Hepatocyte (in vitro differentiated cells): ENCODE data around the gene LRCOL1. TPM values are rescaled to one million over a fixed set of nuclear protein-coding genes. Genes with fewer than 3 reads are reported as not detected.

Experiments
- DNase-seq: peaks from one replicate; pipeline ENCODE4 v3.0.0-alpha.2; 2016; ENCODE audit warnings: low spot score
- H2AFZ ChIP-seq: fragments of 200-600 bp; sonication (generic); 2 replicates; pipeline ENCODE4 v1.6.0; 2016; ENCODE audit warnings: antibody characterized with exemption, mild to moderate bottlenecking
- H3K27ac ChIP-seq: fragments of 200-600 bp; sonication (generic); 2 replicates; pipeline ENCODE4 v1.5.1; 2016; ENCODE audit warnings: mild to moderate bottlenecking
- H3K27me3 ChIP-seq: fragments of 200-600 bp; sonication (generic); 2 replicates; pipeline ENCODE4 v1.6.1; 2016
- H3K36me3 ChIP-seq: fragments of 200-600 bp; sonication (generic); replicated peaks from 2 replicates; pipeline ENCODE4 v1.5.1; 2016; ENCODE audit warnings: low read depth; ENCODE audit not compliant: insufficient read depth
- H3K4me1 ChIP-seq: fragments of 200-600 bp; sonication (generic); 2 replicates; pipeline ENCODE4 v1.5.1; 2016; ENCODE audit warnings: mild to moderate bottlenecking, moderate library complexity; ENCODE audit not compliant: insufficient read depth
- H3K4me2 ChIP-seq: fragments of 200-600 bp; sonication (generic); 2 replicates; pipeline ENCODE4 v1.6.0; 2016
- H3K4me3 ChIP-seq: fragments of 200-600 bp; sonication (generic); 2 replicates; pipeline ENCODE4 v1.5.1; 2016; ENCODE audit warnings: mild to moderate bottlenecking
- H3K79me2 ChIP-seq: fragments of 200-600 bp; sonication (generic); 2 replicates; pipeline ENCODE4 v1.6.0; 2017; ENCODE audit warnings: mild to moderate bottlenecking
- H3K9me2 ChIP-seq: fragments of 200-600 bp; sonication (generic); replicated peaks from 2 replicates; pipeline ENCODE4 v1.6.0; 2017; ENCODE audit warnings: mild to moderate bottlenecking; ENCODE audit not compliant: insufficient read depth
- H3K9me3 ChIP-seq: fragments of 200-600 bp; sonication (generic); 2 replicates; pipeline ENCODE4 v1.5.1; 2016; ENCODE audit warnings: low read depth, mild to moderate bottlenecking
- H4K20me1 ChIP-seq: fragments of 200-600 bp; sonication (generic); 2 replicates; pipeline ENCODE4 v1.6.0; 2016; ENCODE audit warnings: mild to moderate bottlenecking; ENCODE audit not compliant: insufficient read depth, poor library complexity, severe bottlenecking
- EZH2 ChIP-seq: fragments of 200-600 bp; sonication (generic); IDR thresholded peaks from 2 replicates; pipeline ENCODE4 v1.6.1; 2016; ENCODE audit warnings: antibody characterized with exemption, mild to moderate bottlenecking, borderline replicate concordance
- EZH2phosphoT487 ChIP-seq: fragments of 200-600 bp; sonication (generic); IDR thresholded peaks from one replicate; pipeline ENCODE4 v1.6.1; 2018; ENCODE audit warnings: antibody characterized with exemption, mild to moderate bottlenecking, low read depth, moderate library complexity; ENCODE audit not compliant: unreplicated experiment, severe bottlenecking
- whole genome bisulfite sequencing: methylation state at CpG from one replicate; pipeline ENCODE4 v1.1.6; 2016; ENCODE audit warnings: low lambda C conversion rate; ENCODE audit errors: missing lambda C conversion rate; 5-methylcytosine and 5-hydroxymethylcytosine counted together
- polyA plus RNA-seq: library from polyadenylated mRNA; unstranded; fragments of >200 nt; fragmentation: Nextera tagmentation; extraction: Ambion mirVana; gene quantifications from 2 replicates; pipeline ENCODE4 v1.2.1, GENCODE V29; 2016
- total RNA-seq: library from RNA; depleted of rRNA; stranded (reverse); fragments of >200 nt; gene quantifications from 2 replicates; pipeline ENCODE4 v1.2.3, GENCODE V29; 2014
- TF ChIP-seq, protein P1 (sequence below): fragments of 200-600 bp; sonication (generic); IDR thresholded peaks from 2 replicates; pipeline ENCODE4 v1.5.1; 2016; ENCODE audit warnings: antibody characterized with exemption, mild to moderate bottlenecking; ENCODE audit not compliant: poor library complexity

The LRCOL1 gene
- total and polyA plus RNA-seq, 2 experiments from 2014 or later = 0.28 TPM; not detected in 1

DNA sequence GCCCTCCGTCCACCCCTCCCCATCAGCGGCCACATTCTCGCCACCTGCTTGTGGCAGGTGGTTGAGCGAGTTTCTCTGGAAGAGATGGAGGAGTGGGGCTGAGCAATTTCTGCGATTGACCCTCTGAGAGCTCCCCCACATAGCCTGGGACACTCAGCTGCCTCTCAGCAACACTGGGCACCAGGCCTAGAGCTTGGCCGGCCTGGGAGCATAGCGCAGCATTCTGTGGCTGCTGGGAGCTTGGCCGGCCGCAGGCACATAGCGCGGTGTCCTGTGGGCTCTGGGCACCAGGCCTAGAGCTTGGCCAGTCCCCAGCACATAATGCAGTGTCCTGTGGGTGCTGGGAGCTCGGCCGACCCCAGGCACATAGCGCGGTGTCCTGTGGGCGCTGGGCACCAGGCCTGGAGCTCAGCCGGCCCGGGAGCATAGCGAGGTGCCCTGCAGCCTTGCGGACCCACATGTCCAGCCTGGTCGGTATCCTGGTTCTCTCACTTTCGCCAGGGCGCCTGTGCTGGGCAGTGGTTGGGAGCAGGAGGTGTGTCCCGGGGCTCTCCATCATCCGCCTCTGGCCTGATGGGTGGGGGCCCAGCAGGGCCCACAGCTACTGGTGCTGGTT is 43.8 kb downstream of the LRCOL1 start:
- Histone ChIP-seq H3K4me1 (no peaks in the 10 kb centered on the region), H3K36me3 (no peaks in the 10 kb centered on the region), H4K20me1 (peaks cover 31% of the 10 kb centered on the region), H3K9me3 (no peaks in the 10 kb centered on the region), H3K4me2 (no peak overlapping the region), H2AFZ (no peak overlapping the region), H3K9me2 (no peaks in the 10 kb centered on the region), H3K79me2 (peaks cover 28% of the 10 kb centered on the region), H3K4me3 (no peak overlapping the region), H3K27me3 (no peaks in the 10 kb centered on the region), H3K27ac (no peak overlapping the region)
- 97% methylated on average over 25 of the region's 25 CpGs for WGBS
- no peak for TF ChIP-seq EZH2phosphoT487
- no peak for TF ChIP-seq EZH2
- TF ChIP-seq, protein P1, sequence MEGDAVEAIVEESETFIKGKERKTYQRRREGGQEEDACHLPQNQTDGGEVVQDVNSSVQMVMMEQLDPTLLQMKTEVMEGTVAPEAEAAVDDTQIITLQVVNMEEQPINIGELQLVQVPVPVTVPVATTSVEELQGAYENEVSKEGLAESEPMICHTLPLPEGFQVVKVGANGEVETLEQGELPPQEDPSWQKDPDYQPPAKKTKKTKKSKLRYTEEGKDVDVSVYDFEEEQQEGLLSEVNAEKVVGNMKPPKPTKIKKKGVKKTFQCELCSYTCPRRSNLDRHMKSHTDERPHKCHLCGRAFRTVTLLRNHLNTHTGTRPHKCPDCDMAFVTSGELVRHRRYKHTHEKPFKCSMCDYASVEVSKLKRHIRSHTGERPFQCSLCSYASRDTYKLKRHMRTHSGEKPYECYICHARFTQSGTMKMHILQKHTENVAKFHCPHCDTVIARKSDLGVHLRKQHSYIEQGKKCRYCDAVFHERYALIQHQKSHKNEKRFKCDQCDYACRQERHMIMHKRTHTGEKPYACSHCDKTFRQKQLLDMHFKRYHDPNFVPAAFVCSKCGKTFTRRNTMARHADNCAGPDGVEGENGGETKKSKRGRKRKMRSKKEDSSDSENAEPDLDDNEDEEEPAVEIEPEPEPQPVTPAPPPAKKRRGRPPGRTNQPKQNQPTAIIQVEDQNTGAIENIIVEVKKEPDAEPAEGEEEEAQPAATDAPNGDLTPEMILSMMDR = no peak
- DNase-seq = no peak

DNA sequence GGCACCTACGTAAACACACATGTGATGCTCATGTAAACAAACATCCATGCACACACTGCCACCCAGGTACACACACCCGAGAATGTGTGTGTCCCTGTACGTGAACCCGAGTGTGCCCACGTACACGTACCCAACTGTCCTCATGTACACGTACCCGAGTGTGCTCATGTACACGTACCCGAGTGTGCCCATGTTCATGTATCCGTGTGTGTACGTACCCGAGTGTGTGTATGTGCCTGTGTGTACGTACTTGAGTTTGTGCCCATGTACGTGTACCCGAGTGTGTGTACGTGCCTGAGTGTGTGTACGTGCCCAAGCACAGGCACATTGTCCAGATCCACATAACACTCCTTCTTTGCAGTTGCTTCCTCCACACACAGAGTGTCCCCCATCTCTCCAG is 45.0 kb downstream of the LRCOL1 start:
- Histone ChIP-seq H2AFZ (no peak overlapping the region), H3K4me2 (no peak overlapping the region), H3K27ac (no peak overlapping the region), H3K9me3 (no peaks in the 10 kb centered on the region), H3K79me2 (peaks cover 34% of the 10 kb centered on the region), H3K4me1 (peaks cover 6% of the 10 kb centered on the region), H4K20me1 (peaks cover 36% of the 10 kb centered on the region), H3K36me3 (no peaks in the 10 kb centered on the region), H3K4me3 (no peak overlapping the region), H3K9me2 (no peaks in the 10 kb centered on the region), H3K27me3 (no peaks in the 10 kb centered on the region)
- TF ChIP-seq EZH2 (no peak), EZH2phosphoT487 (no peak)
- TF ChIP-seq, protein P1 = no peak
- DNase-seq = no peak
- 95% methylated on average over 18 of the region's 18 CpGs for WGBS

DNA sequence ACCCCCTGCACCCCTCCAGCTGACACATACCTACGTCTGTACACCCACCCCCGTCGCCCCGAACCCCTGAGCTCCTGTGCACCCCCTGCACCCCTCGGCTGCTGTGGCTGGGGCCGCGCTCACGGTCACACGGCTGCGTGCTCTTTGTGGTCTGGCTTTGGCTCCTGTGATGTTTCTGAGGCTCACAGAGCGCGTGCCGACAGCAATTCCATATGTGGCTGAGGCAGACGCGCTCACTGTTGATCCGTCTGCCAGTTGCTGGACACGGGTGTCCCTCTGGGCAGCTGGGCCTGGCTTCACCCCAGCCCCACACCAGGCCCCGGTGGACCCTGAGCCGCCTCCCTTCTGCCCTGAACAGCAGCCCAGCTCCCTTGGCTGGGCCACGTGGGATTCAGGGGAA is 46.5 kb downstream of the LRCOL1 start:
- Histone ChIP-seq H3K9me3 (no peaks in the 10 kb centered on the region), H4K20me1 (peaks cover 36% of the 10 kb centered on the region), H3K27ac (no peak overlapping the region), H3K27me3 (no peaks in the 10 kb centered on the region), H3K9me2 (no peaks in the 10 kb centered on the region), H3K4me2 (no peak overlapping the region), H3K79me2 (peaks cover 34% of the 10 kb centered on the region), H3K4me1 (peaks cover 6% of the 10 kb centered on the region), H2AFZ (no peak overlapping the region), H3K36me3 (no peaks in the 10 kb centered on the region), H3K4me3 (no peak overlapping the region)
- no peak for DNase-seq
- TF ChIP-seq EZH2phosphoT487 (no peak), EZH2 (no peak)
- TF ChIP-seq, protein P1 = no peak
- 96% methylated on average over 16 of the region's 20 CpGs for WGBS
